Kidney (tissue), 14 donors: ENCODE measurements around the gene CIB2. TPM values are rescaled to one million over a fixed set of nuclear protein-coding genes. Genes with fewer than 3 reads are reported as not detected.

Source experiments
- DNase-seq, 5 donors: peaks; one replicate each; pipeline ENCODE4 v3.0.0-alpha.2; 2013 to 2020
- FAIRE-seq: peaks from 2 replicates; lab custom pipeline; 2012; peaks lifted over from hg19 to GRCh38; lab: Jason Lieb, UNC
- H3K27ac ChIP-seq, 2 donors: one replicate each; pipeline ENCODE4 v1.7.0; 2013; ENCODE audit warnings: low read depth in 2 of 2, low read length in 2 of 2, inconsistent platforms in 1 of 2
- H3K27me3 ChIP-seq: one replicate; pipeline ENCODE4 v1.7.1; 2013; ENCODE audit warnings: low read length, inconsistent platforms; ENCODE audit not compliant: control insufficient read depth, insufficient read depth
- H3K36me3 ChIP-seq, 3 donors: one replicate each; pipeline versions ENCODE4 v1.7.0 to v1.7.1; 2013; ENCODE audit warnings: low read length in 3 of 3, control low read depth in 1 of 3, inconsistent platforms in 1 of 3; ENCODE audit not compliant: insufficient read depth in 3 of 3, control insufficient read depth in 2 of 3
- H3K4me1 ChIP-seq, 3 donors: one replicate each; pipeline versions ENCODE4 v1.7.0 to v1.7.1; 2013; ENCODE audit warnings: low read length in 3 of 3, inconsistent platforms in 1 of 3, low read depth in 1 of 3; ENCODE audit not compliant: control insufficient read depth in 2 of 3, insufficient read depth in 2 of 3
- H3K4me3 ChIP-seq, 3 donors: one replicate each; pipeline versions ENCODE4 v1.7.0 to v1.8.1; 2013; ENCODE audit warnings: low read length in 3 of 3, control low read depth in 1 of 3, inconsistent platforms in 1 of 3
- H3K9ac ChIP-seq, 3 donors: one replicate each; pipeline versions ENCODE4 v1.7.0 to v1.7.1; 2013; ENCODE audit warnings: low read length in 3 of 3, control low read depth in 1 of 3, inconsistent platforms in 1 of 3
- H3K9me3 ChIP-seq, 3 donors: one replicate each; pipeline versions ENCODE4 v1.7.0 to v1.7.1; 2013; ENCODE audit warnings: low read length in 3 of 3, control low read depth in 1 of 3, inconsistent platforms in 1 of 3; ENCODE audit not compliant: control insufficient read depth in 2 of 3, insufficient read depth in 1 of 3
- intact Hi-C: fragments of 100-400 bp; cut with DNase I; formaldehyde crosslinking; loops from one replicate; pipeline ENCODE4 v1.11.1; 2022
- polyA plus RNA-seq: library from polyadenylated mRNA; stranded (reverse); fragments of 350-450 nt; fragmentation: Illumina TruSeq; extraction: RNeasy Lipid Tissue Mini Kit (QIAGEN cat#74804); gene quantifications from one replicate; pipeline ENCODE4 v1.2.3, GENCODE V29; 2014; ENCODE audit warnings: low read depth, low replicate concordance; ENCODE audit not compliant: insufficient read depth
- total RNA-seq: library from RNA; stranded (reverse); fragmentation: NEBNext Ultra II Directional; extraction: Animal tissue kit (Norgen Biotek cat#: 25700); gene quantifications from one replicate; pipeline ENCODE4 v1.2.1, GENCODE V29; 2021
- TF ChIP-seq, protein P1 (sequence below): IDR thresholded peaks from 3 replicates; pipeline ENCODE4 v1.5.1; 2012; ENCODE audit warnings: mild to moderate bottlenecking, moderate library complexity, borderline replicate concordance; ENCODE audit not compliant: insufficient read depth; ENCODE audit errors: extremely low read depth
- donor health status: control.
- donor health status: control.
- donor health status: control.
- donor health status: control.
- donor health status: control.
- donor health status: DM: yes; HTN: yes; CAD: no.
- donor health status: Normal renal cell carcinoma (clear cell type).

Gene CIB2
- total and polyA plus RNA-seq, 2 donors from 2014 or later, result 13.7 to 29.9 TPM

GRCh38 chr15:78077871-78078210, 53.4 kb downstream of the CIB2 start:
- TF ChIP-seq, protein P1, sequence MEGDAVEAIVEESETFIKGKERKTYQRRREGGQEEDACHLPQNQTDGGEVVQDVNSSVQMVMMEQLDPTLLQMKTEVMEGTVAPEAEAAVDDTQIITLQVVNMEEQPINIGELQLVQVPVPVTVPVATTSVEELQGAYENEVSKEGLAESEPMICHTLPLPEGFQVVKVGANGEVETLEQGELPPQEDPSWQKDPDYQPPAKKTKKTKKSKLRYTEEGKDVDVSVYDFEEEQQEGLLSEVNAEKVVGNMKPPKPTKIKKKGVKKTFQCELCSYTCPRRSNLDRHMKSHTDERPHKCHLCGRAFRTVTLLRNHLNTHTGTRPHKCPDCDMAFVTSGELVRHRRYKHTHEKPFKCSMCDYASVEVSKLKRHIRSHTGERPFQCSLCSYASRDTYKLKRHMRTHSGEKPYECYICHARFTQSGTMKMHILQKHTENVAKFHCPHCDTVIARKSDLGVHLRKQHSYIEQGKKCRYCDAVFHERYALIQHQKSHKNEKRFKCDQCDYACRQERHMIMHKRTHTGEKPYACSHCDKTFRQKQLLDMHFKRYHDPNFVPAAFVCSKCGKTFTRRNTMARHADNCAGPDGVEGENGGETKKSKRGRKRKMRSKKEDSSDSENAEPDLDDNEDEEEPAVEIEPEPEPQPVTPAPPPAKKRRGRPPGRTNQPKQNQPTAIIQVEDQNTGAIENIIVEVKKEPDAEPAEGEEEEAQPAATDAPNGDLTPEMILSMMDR, result no peak
- Histone ChIP-seq H3K9ac (peak overlapping the region; percentile 41 to 65 (median 43)), H3K4me3 (peak overlapping the region; percentile 63 to 79 (median 76)), H3K27me3 (no peaks in the 10 kb centered on the region), H3K27ac (peak overlapping the region in 1 of 2 donors; percentile 69), H3K36me3 (no peaks in the 10 kb centered on the region), H3K9me3 (no peaks in the 10 kb centered on the region), H3K4me1 (peaks cover 0 to 16% (median 6%) of the 10 kb centered on the region in 3 donors)
- DNase-seq (no peak), FAIRE-seq (no peak)
- intact Hi-C loops, result no loop called here

DNA sequence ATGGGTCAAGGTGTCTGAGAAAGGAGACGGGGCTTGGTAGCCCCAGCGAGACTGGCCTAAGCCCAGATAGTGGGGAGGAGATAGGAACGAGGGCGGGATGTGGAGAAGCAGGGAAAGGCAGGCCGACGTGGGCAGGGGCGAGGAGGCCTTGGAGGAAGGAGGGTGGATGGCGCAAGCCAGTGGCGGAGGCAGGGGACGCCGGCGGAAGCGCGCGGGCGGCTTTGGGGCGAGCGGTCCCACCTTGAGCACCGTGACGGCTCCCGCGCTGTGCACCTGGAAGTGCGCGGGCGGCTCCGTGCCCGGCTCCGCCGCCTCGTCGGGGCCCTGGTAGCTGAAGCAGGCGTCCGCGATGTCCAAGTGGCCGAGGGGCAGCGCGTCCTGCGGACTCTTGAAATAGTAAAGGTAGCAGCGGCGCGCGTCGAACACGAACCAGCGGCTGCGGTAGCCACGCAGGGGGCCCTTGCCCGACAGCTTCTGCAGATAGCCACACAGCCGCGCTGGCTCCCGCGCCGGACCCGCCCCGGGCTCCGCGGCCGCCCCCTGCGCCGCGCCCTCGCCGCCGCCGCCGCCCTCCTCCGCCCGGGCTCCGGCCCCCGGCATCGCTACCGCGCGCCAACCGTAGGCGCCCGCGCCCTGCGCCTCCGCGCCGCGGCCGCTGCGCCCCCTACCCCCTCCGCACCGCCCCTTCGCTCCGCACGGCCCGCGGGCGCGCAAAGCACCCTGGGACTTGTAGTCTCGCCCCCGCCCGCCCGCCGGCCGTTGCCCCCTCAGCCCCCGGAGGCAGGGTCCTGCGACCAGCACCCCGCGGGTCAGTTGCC, 54.0 kb downstream of the CIB2 start, which contains the start of gene TBC1D2B:
TSS of gene TBC1D2B (minus strand) at position 659 of the 818 bp plus-strand sequence. CDS start at position 600, 59 bp downstream.
- H3K9me3 ChIP-seq, result no peaks in the 10 kb centered on the region
- H3K4me3 ChIP-seq, result peak within 1 kb of the TSS; percentile 63 to 89 (median 85)
- H3K27me3 ChIP-seq, result no peaks in the 10 kb centered on the region
- H3K9ac ChIP-seq, result peak within 1 kb of the TSS; percentile 44 to 83 (median 82)
- TF ChIP-seq, protein P1, result no peak
- H3K36me3 ChIP-seq, result no peaks in the 10 kb centered on the region
- H3K27ac ChIP-seq, result peak within 1 kb of the TSS; percentile 84 to 93
- DNase-seq, result peak; percentile 56 to 88 (median 72)
- FAIRE-seq, result no peak
- intact Hi-C loops, result no loop called here
- peaks cover 1 to 15% (median 11%) of the 10 kb centered on the region in 3 donors for H3K4me1 ChIP-seq

- H3K36me3 ChIP-seq, result no peaks in the 10 kb centered on the region
- intact Hi-C loops, result no loop called here
- H3K9ac ChIP-seq, result peak overlapping the region; percentile 44 to 86 (median 82)
- H3K4me1 ChIP-seq, result peaks cover 5 to 18% (median 15%) of the 10 kb centered on the region in 3 donors
- H3K9me3 ChIP-seq, result no peaks in the 10 kb centered on the region
- peak overlapping the region; percentile 61 to 89 (median 85) for H3K4me3 ChIP-seq
- TF ChIP-seq, protein P1, result no peak
- DNase-seq, result peak in 2 of 5 donors; percentile 44 to 55
- H3K27me3 ChIP-seq, result no peaks in the 10 kb centered on the region
- H3K27ac ChIP-seq, result peak overlapping the region; percentile 87 to 93
- no peak for FAIRE-seq
Measured at GRCh38 chr15:78076231-78077052, 54.8 kb downstream of the CIB2 start.
